ENCODE measurements around the gene KBTBD12.

- no peak for TF ChIP-seq L3MBTL2 (conservative IDR thresholded peaks at IDR 0.05)
- TF ChIP-seq FOXA1 (IDR thresholded peaks at IDR 0.05): no peak
- TF ChIP-seq SUZ12 (IDR thresholded peaks at IDR 0.05): no peak
- TF ChIP-seq TARDBP (IDR thresholded peaks at IDR 0.05): no peak
- TF ChIP-seq ELF4 (IDR thresholded peaks at IDR 0.05): no peak
- TF ChIP-seq BHLHE40 (IDR thresholded peaks at IDR 0.05; ENCODE audit: borderline replicate concordance): no peak
- no peak for TF ChIP-seq NFRKB (IDR thresholded peaks at IDR 0.05)
- TF ChIP-seq LEF1 (IDR thresholded peaks at IDR 0.05; ENCODE audit: borderline replicate concordance): no peak
These were observed 8.6 kb downstream of the KBTBD12 start for GRCh38 chr3:127923611-127924010.
